Kidney epithelial cell (primary cell): ENCODE results near the gene CCDC97. TPM values are rescaled to one million over a fixed set of nuclear protein-coding genes. Genes with fewer than 3 reads are reported as not detected.
A peak's percentile ranks its signal among the peaks of the same experiment; 100 is the strongest.
"Not testable (repeated sequence)": the region's sequence is repeated elsewhere in the genome, so short reads cannot be mapped to it uniquely, and the experiment has no call there.

ENCODE experiments used
- DNase-seq: peaks from one replicate; pipeline ENCODE4 v3.0.0-alpha.2; 2010; ENCODE audit warnings: low read depth
- H3K27me3 ChIP-seq: 2 replicates; pipeline ENCODE4 v1.6.0; 2011; ENCODE audit warnings: low read length; ENCODE audit not compliant: control insufficient read depth, insufficient read depth
- H3K36me3 ChIP-seq: 2 replicates; pipeline ENCODE4 v1.5.1; 2011; ENCODE audit warnings: low read length; ENCODE audit not compliant: control insufficient read depth, insufficient read depth
- H3K4me3 ChIP-seq: 2 replicates; pipeline ENCODE4 v1.5.1; 2011; ENCODE audit warnings: low read depth, mild to moderate bottlenecking, control low read depth, low read length
- CTCF ChIP-seq: IDR thresholded peaks from 2 replicates; pipeline ENCODE4 v1.5.1; 2011; ENCODE audit warnings: mild to moderate bottlenecking, moderate library complexity, low read length, control low read depth, inconsistent platforms; ENCODE audit not compliant: insufficient read depth, poor library complexity, severe bottlenecking
- total RNA-seq: library from RNA; depleted of rRNA; stranded (reverse); fragments of >200 nt; gene quantifications from 2 replicates; pipeline ENCODE4 v1.2.3, GENCODE V29; 2015

CCDC97 gene
- total RNA-seq, 1 donor from 2014 or later, result 17.3 TPM

DNA sequence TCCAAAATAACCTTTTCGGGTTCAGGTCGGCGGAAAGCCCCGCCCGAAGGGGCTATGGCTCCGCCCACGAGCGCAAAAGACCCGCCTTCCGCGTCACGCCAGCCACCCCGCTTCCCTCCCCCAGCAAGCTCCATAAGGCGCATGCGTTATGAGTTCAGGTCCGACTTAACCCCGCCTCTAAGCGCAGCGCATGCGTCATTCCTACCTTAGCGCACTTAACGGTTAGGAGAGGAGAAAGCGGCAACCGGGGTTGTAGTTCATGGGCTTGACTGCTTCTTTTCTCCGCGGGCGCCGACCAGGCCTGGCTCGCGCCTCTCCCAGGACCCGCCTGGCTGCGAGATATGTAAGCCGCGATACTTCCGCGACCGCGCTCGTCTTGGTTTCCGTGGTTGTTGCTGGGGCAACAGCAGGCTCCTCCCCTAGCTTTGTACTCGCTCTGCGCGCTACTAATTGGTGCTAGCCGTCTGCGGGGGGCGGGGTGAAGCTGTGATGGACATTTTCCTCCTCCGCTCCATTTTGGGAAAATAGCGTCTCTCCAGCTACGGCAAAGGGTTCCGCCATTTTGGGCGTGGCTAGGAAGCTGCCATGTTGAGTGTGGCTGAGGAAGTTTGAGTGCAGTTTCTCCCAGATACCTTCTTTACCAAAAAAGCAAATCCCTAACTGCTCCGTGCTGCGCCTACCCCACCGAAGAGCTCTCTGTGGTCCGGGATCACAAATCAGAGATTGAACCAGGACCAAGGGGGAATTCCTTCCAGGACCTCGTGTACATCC is 54.0 kb downstream of the CCDC97 start, which contains the start of gene B9D2:
TSS of gene B9D2 (minus strand) at position 397 of the 771 bp plus-strand sequence. CDS start 630 bp downstream, outside the sequence.
- H3K4me3 ChIP-seq, result peak within 1 kb of the TSS; percentile 68
- DNase-seq, result peak; percentile 84
- no peaks in the 10 kb centered on the region for H3K27me3 ChIP-seq
- no peaks in the 10 kb centered on the region for H3K36me3 ChIP-seq
- no peak for TF ChIP-seq CTCF

GRCh38 chr19:41364524-41365391 is 54.8 kb downstream of the CCDC97 start:
- no peaks in the 10 kb centered on the region for H3K36me3 ChIP-seq
- no peak for DNase-seq
- no peak for TF ChIP-seq CTCF
- H3K4me3 ChIP-seq, result peak overlapping the region; percentile 68
- no peaks in the 10 kb centered on the region for H3K27me3 ChIP-seq

DNA sequence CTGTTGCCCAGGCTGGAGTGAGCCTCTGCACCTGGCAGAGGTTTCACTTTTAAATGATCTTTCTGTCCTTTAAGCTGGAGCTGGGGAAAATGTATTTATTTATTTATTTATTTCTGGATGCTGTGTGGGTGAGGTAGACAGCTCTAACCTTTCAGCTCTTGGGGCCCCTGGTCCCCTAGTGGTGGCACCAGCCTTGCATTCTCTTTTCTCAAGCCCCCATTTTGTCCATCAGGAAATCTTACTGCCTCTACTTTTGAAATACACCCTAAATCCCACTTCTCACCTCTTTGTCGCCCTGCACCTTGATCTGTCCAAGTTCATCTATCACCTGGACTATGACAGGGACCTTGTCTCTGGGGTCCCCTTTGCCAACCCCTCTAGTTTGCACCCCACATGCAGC is 56.1 kb downstream of the CCDC97 start:
- H3K27me3 ChIP-seq, result no peaks in the 10 kb centered on the region
- peak; percentile 9 for TF ChIP-seq CTCF
- H3K36me3 ChIP-seq, result no peaks in the 10 kb centered on the region
- no peak overlapping the region for H3K4me3 ChIP-seq
- no peak for DNase-seq

DNA sequence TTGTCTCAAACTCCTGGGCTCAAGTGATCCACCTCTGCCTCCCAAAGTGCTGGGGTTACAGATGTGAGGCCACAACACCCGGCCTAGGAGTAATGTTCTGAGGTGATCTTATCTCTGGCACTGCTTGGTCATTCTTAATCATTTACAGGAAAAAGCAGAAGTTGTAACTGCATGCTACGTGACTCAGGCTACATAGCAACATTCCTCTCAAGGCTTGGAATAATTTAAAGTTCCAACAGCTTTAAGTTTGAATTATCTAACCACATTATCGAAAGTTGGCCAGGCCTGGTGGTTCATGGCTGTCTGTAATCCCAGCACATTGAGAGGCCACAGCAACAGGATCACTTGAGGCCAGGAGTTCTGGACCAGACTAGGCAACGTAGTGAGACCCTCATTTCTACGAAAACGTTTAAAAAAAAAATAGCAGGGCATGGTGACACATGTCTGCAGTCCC is 57.9 kb downstream of the CCDC97 start:
- no peak for TF ChIP-seq CTCF
- H3K36me3 ChIP-seq, result no peaks in the 10 kb centered on the region
- H3K4me3 ChIP-seq, result no peak overlapping the region
- peak; percentile 86 for DNase-seq
- H3K27me3 ChIP-seq, result no peaks in the 10 kb centered on the region

- Histone ChIP-seq H3K27me3 (no peaks in the 10 kb centered on the region), H3K36me3 (no peaks in the 10 kb centered on the region), H3K4me3 (no peak overlapping the region)
- no peak for TF ChIP-seq CTCF
- no peak for DNase-seq
These were observed 59.8 kb downstream of the CCDC97 start for GRCh38 chr19:41369769-41370168.

- not testable (repeated sequence) for H3K36me3 ChIP-seq, DNase-seq, H3K4me3 ChIP-seq, H3K27me3 ChIP-seq
These were observed 61.1 kb downstream of the CCDC97 start for GRCh38 chr19:41371119-41371518.
